Epithelial cell of proximal tubule (primary cell): Measurements from ENCODE around the gene KCNK6. TPM values are rescaled to one million over a fixed set of nuclear protein-coding genes. Genes with fewer than 3 reads are reported as not detected.

Experiments
- DNase-seq: peaks from one replicate; pipeline ENCODE4 v3.0.0-alpha.2; 2011; ENCODE audit warnings: low read depth
- H3K4me3 ChIP-seq: 2 replicates; pipeline ENCODE4 v1.5.1; 2011; ENCODE audit warnings: low read depth, mild to moderate bottlenecking, low read length
- total RNA-seq: library from RNA; depleted of rRNA; stranded (reverse); fragments of >200 nt; gene quantifications from 2 replicates; pipeline ENCODE4 v1.2.3, GENCODE V29; 2015
- TF ChIP-seq, protein P1 (sequence below): conservative IDR thresholded peaks from 2 replicates; pipeline ENCODE4 v1.5.1; 2012; ENCODE audit warnings: low read depth, mild to moderate bottlenecking, low read length

The KCNK6 gene
- total RNA-seq, 1 donor from 2014 or later: 3.9 TPM

DNA sequence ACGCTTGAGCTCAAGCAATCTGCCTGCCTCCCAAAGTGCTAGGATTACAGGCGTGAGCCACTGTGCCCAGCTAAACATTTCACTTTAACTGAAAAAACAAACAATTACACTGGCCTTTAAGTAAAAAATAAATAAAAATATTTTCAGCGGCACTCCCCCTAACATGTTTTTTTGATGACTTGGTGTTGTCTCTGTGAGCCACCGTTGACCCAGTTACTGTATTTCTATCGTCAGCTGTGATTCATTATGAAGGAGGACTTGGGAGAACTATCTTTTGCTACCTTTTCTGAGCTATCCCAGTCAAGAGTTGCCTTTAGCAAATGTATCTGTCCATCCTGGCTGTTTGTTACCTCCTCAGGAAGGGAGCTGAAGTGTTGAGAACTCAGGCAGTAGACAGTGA, 34.1 kb upstream of the KCNK6 start:
- TF ChIP-seq, protein P1, sequence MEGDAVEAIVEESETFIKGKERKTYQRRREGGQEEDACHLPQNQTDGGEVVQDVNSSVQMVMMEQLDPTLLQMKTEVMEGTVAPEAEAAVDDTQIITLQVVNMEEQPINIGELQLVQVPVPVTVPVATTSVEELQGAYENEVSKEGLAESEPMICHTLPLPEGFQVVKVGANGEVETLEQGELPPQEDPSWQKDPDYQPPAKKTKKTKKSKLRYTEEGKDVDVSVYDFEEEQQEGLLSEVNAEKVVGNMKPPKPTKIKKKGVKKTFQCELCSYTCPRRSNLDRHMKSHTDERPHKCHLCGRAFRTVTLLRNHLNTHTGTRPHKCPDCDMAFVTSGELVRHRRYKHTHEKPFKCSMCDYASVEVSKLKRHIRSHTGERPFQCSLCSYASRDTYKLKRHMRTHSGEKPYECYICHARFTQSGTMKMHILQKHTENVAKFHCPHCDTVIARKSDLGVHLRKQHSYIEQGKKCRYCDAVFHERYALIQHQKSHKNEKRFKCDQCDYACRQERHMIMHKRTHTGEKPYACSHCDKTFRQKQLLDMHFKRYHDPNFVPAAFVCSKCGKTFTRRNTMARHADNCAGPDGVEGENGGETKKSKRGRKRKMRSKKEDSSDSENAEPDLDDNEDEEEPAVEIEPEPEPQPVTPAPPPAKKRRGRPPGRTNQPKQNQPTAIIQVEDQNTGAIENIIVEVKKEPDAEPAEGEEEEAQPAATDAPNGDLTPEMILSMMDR: no peak
- no peak overlapping the region for H3K4me3 ChIP-seq

DNA sequence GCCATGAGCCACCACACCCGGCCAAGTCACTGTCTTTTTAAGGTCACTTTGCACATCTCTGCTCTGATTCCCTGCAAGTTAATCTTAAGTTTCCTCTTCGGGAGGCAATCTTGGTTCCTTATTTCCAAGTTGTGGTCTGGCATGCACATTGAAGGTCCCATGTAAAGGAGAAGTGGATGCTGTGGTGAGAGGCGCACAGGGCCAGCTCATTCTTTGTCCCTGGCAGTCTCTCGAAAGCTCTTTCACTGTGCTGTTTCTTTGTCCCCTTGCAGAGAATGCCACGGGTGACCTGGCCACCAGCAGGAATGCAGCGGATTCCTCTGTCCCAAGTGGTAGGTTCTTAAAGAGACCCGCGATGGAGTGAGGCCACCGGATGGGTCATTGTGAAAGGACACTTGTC, 32.0 kb upstream of the KCNK6 start:
- TF ChIP-seq, protein P1: no peak
- DNase-seq: no peak
- H3K4me3 ChIP-seq: no peak overlapping the region

More for the DNA sequence above, 34.1 kb upstream of the KCNK6 start:
- DNase-seq: no peak

DNA sequence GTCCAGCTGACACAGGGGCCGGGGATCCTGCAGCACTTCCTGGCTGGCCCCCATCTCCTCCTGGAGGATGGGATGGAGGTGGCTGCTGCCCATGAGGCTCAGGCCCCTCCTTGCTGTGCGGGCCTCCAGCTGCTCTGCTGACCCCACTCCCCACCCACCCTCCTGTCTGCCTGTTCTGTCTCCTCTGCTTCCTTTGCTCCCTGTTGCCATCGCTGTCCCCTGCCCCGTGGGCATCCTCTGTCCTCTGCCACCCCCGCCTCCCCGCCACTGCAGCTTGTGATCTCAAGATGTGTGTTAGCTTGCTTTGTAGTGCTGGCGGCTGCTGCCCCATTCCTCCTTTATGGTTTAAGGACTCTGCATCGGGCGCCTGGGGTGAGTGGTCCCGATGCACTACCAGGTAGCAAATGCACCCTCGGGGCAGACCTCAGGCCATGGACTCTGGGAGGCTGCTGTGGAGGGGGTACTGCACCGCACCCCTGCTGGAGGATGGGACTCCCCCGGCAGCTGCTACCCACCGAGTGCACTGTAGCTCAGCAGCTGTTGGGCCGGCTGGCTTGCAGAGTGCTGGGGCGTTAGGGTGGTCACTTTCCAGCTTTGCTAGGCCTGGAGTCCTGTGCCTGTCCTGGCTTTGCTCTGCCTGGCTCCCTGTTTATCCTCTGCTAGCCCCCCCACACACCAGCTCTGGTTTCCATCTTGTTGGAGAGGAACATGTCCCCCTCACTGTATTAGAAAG, 31.4 kb upstream of the KCNK6 start:
- no peak for DNase-seq
- TF ChIP-seq, protein P1: no peak
- H3K4me3 ChIP-seq: no peak overlapping the region

DNA sequence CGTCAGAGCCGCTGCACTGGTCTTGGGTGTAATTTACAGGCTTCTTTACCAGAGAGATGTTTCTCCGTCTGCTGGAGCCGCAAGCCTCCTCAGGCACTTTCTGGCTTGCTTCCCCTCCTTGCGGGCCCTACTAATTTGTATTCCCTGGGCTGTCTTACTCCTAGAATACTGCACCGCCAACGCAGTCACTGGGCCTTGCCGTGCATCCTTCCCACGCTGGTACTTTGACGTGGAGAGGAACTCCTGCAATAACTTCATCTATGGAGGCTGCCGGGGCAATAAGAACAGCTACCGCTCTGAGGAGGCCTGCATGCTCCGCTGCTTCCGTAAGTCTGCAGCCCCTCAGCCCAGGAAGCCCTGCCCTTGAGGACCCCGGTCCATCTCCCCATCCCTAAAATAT, 29.7 kb upstream of the KCNK6 start:
- DNase-seq: no peak
- TF ChIP-seq, protein P1: no peak
- no peak overlapping the region for H3K4me3 ChIP-seq

DNA sequence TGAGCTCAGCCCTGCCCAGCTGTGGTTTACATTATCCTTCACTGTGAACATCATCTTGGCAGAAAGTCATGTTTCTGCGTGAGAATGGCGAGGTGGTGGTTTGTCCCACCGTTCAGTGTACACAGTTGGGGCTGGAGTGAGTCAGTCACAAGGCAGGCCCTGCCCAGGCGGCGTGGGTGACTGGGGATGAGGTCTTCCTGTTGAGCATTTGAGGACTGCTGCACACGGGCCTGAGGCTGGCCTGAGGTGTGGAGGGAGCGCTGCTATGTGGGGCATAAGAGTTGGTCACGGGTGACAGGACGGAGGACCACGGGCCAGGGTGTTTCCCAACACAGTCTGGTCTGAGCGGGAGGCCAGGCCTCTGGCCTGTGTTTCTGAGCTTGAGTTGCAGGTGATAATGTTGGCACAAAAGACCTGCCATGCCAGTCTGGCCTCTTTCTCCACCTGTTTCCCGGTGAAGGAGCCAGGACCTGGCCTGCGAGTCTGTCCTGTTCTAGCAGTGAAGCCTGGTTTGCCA, 29.0 kb upstream of the KCNK6 start:
- peak; percentile 78 for DNase-seq
- TF ChIP-seq, protein P1: no peak
- H3K4me3 ChIP-seq: no peak overlapping the region

DNA sequence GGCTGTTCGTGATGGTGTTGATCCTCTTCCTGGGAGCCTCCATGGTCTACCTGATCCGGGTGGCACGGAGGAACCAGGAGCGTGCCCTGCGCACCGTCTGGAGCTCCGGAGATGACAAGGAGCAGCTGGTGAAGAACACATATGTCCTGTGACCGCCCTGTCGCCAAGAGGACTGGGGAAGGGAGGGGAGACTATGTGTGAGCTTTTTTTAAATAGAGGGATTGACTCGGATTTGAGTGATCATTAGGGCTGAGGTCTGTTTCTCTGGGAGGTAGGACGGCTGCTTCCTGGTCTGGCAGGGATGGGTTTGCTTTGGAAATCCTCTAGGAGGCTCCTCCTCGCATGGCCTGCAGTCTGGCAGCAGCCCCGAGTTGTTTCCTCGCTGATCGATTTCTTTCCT, 27.8 kb upstream of the KCNK6 start:
- no peak for DNase-seq
- TF ChIP-seq, protein P1: no peak
- H3K4me3 ChIP-seq: no peak overlapping the region

DNA sequence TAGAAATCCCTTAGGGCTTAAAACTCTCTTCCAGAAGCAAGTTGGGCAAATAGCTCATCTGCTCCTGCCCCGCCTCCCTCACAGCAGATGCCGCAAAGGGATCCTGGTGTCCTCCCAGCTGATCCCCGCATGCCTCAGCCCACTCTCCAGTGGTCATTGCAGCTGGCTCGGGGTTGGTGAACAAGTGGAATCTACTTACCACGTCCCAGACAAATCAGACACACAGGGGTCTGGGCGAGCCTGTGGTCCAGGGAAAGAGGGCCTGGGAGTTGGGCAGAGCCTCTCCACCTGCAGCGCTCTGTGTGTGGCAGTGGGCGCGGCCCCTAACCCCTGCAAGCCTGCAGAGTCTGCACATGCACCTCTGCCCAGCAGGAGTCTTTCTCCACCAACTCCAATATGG, 26.4 kb upstream of the KCNK6 start:
- H3K4me3 ChIP-seq: no peak overlapping the region
- TF ChIP-seq, protein P1: no peak
- DNase-seq: no peak
